Mesenchymal stem cell (in vitro differentiated cells and primary cell): ENCODE data around the gene PATE2.

ENCODE experiments used
- DNase-seq: peaks from one replicate; pipeline ENCODE4 v3.0.0-alpha.2; 2013
- H2AFZ ChIP-seq: one replicate; pipeline ENCODE4 v1.6.1; 2013; ENCODE audit warnings: low read depth, mild to moderate bottlenecking, control low read depth, inconsistent platforms, low read length, moderate library complexity
- H2AK5ac ChIP-seq: 2 replicates; pipeline ENCODE4 v1.6.1; 2013; ENCODE audit warnings: low read length, moderate library complexity, mild to moderate bottlenecking, inconsistent platforms; ENCODE audit not compliant: severe bottlenecking
- H2BK120ac ChIP-seq: one replicate; pipeline ENCODE4 v1.6.1; 2013; ENCODE audit warnings: low read depth, mild to moderate bottlenecking, inconsistent platforms, low read length, moderate library complexity
- H2BK12ac ChIP-seq, 2 experiments: one replicate each; pipeline ENCODE4 v1.6.1; 2013; ENCODE audit warnings: inconsistent platforms in 2 of 2, low read length in 2 of 2, mild to moderate bottlenecking in 2 of 2, moderate library complexity in 2 of 2, control low read depth in 1 of 2
- H2BK15ac ChIP-seq: one replicate; pipeline ENCODE4 v1.6.1; 2013; ENCODE audit warnings: mild to moderate bottlenecking, low read depth, inconsistent platforms; ENCODE audit not compliant: poor library complexity, severe bottlenecking
- H2BK5ac ChIP-seq: 2 replicates; pipeline ENCODE4 v1.6.1; 2013; ENCODE audit warnings: low read depth, mild to moderate bottlenecking, low read length, control low read depth, inconsistent platforms; ENCODE audit not compliant: poor library complexity, severe bottlenecking
- H3K14ac ChIP-seq, 2 experiments: one replicate each; pipeline ENCODE4 v1.6.1; 2013; ENCODE audit warnings: inconsistent platforms in 2 of 2, low read length in 2 of 2, control low read depth in 1 of 2, mild to moderate bottlenecking in 1 of 2, moderate library complexity in 1 of 2
- H3K18ac ChIP-seq, 2 experiments: one replicate each; pipeline ENCODE4 v1.6.1; 2013; ENCODE audit warnings: inconsistent platforms in 2 of 2, low read length in 2 of 2, control low read depth in 1 of 2, low read depth in 1 of 2, mild to moderate bottlenecking in 1 of 2
- H3K23ac ChIP-seq, 2 experiments: one replicate each; pipeline ENCODE4 v1.6.1; 2013; ENCODE audit warnings: inconsistent platforms in 2 of 2, low read length in 2 of 2, mild to moderate bottlenecking in 2 of 2, moderate library complexity in 2 of 2, control low read depth in 1 of 2
- H3K27ac ChIP-seq: 2 replicates; pipeline ENCODE4 v1.5.1; 2013; ENCODE audit warnings: mild to moderate bottlenecking, moderate library complexity, low read length, control low read depth, inconsistent platforms; ENCODE audit not compliant: poor library complexity, severe bottlenecking
- H3K27me3 ChIP-seq, 2 experiments: 2 replicates each; pipeline versions ENCODE4 v1.6.1 to v1.7.0; 2013; ENCODE audit warnings: low read length in 2 of 2, mild to moderate bottlenecking in 2 of 2, moderate library complexity in 2 of 2, control low read depth in 1 of 2, inconsistent platforms in 1 of 2; ENCODE audit not compliant: control insufficient read depth in 1 of 2, insufficient read depth in 1 of 2
- H3K36me3 ChIP-seq, 2 experiments: 2 replicates each; pipeline versions ENCODE4 v1.6.1 to v1.7.0; 2013; ENCODE audit warnings: low read length in 2 of 2, control low read depth in 1 of 2, inconsistent platforms in 1 of 2, low read depth in 1 of 2, mild to moderate bottlenecking in 1 of 2; ENCODE audit not compliant: insufficient read depth in 2 of 2, control insufficient read depth in 1 of 2
- H3K4ac ChIP-seq, 2 experiments: one replicate each; pipeline ENCODE4 v1.6.1; 2013; ENCODE audit warnings: inconsistent platforms in 2 of 2, low read length in 2 of 2, mild to moderate bottlenecking in 2 of 2, moderate library complexity in 2 of 2, control low read depth in 1 of 2, low read depth in 1 of 2
- H3K4me1 ChIP-seq: 2 replicates; pipeline ENCODE4 v1.6.1; 2013; ENCODE audit warnings: low read depth, low read length, control low read depth; ENCODE audit not compliant: control insufficient read depth, insufficient read depth
- H3K4me2 ChIP-seq: 2 replicates; pipeline ENCODE4 v1.6.1; 2013; ENCODE audit warnings: low read length, mild to moderate bottlenecking, inconsistent platforms; ENCODE audit not compliant: poor library complexity, severe bottlenecking
- H3K4me3 ChIP-seq, 2 experiments: 2 replicates each; pipeline versions ENCODE4 v1.5.1 to v1.7.0; 2013; ENCODE audit warnings: low read length in 2 of 2, mild to moderate bottlenecking in 2 of 2, control low read depth in 1 of 2, low read depth in 1 of 2; ENCODE audit not compliant: insufficient read depth in 1 of 2
- H3K79me1 ChIP-seq: replicated peaks from 2 replicates; pipeline ENCODE4 v1.6.1; 2013; ENCODE audit warnings: mild to moderate bottlenecking, control low read depth, low read length, inconsistent platforms; ENCODE audit not compliant: poor library complexity, severe bottlenecking
- H3K9ac ChIP-seq: 2 replicates; pipeline ENCODE4 v1.7.0; 2013; ENCODE audit warnings: mild to moderate bottlenecking, low read length, moderate library complexity
- H3K9me3 ChIP-seq: 2 replicates; pipeline ENCODE4 v1.7.0; 2013; ENCODE audit warnings: mild to moderate bottlenecking, low read length; ENCODE audit not compliant: control insufficient read depth
- H4K8ac ChIP-seq: one replicate; pipeline ENCODE4 v1.6.1; 2013; ENCODE audit warnings: inconsistent platforms, mild to moderate bottlenecking, low read length, moderate library complexity
- H4K91ac ChIP-seq: one replicate; pipeline ENCODE4 v1.6.1; 2013; ENCODE audit warnings: mild to moderate bottlenecking, low read length, inconsistent platforms
- WGBS: methylation state at CpG from one replicate; pipeline ENCODE4 v1.1.7; 2013; ENCODE audit warnings: mixed read lengths; 5-methylcytosine and 5-hydroxymethylcytosine counted together

PATE2 gene

GRCh38 chr11:125768336-125769046, 10.1 kb downstream of the PATE2 start:
- Histone ChIP-seq H4K91ac (no peak overlapping the region), H2BK120ac (no peak overlapping the region), H4K8ac (no peak overlapping the region), H3K18ac (no peak overlapping the region), H3K23ac (no peak overlapping the region), H3K9me3 (no peaks in the 10 kb centered on the region), H3K27me3 (peaks cover 12 to 31% of the 10 kb centered on the region in 2 experiments), H2BK5ac (no peak overlapping the region), H2AFZ (no peak overlapping the region), H3K27ac (no peak overlapping the region), H2BK12ac (no peak overlapping the region), H3K9ac (no peak overlapping the region), H3K4me1 (no peaks in the 10 kb centered on the region), H3K4ac (no peak overlapping the region), H3K4me3 (no peak overlapping the region), H3K14ac (no peak overlapping the region), H2BK15ac (no peak overlapping the region), H3K79me1 (no peaks in the 10 kb centered on the region), H3K36me3 (no peaks in the 10 kb centered on the region), H3K4me2 (no peak overlapping the region), H2AK5ac (no peak overlapping the region)
- DNase-seq, result no peak
- 57% methylated on average over 9 of the region's 10 CpGs for WGBS

GRCh38 chr11:125766251-125766650, 12.4 kb downstream of the PATE2 start:
- DNase-seq, result no peak
- H3K27me3 ChIP-seq, result peaks cover 12 to 26% of the 10 kb centered on the region in 2 experiments
- H2BK15ac ChIP-seq, result no peak overlapping the region
- no peaks in the 10 kb centered on the region for H3K9me3 ChIP-seq
- H4K8ac ChIP-seq, result no peak overlapping the region
- H3K4me2 ChIP-seq, result no peak overlapping the region
- no peak overlapping the region for H4K91ac ChIP-seq
- WGBS, result 56% methylated on average over 1 of the region's 1 CpG
- no peak overlapping the region for H2BK12ac ChIP-seq
- no peak overlapping the region for H2AK5ac ChIP-seq
- H3K4ac ChIP-seq, result no peak overlapping the region
- no peaks in the 10 kb centered on the region for H3K79me1 ChIP-seq
- no peak overlapping the region for H2BK5ac ChIP-seq
- H3K36me3 ChIP-seq, result no peaks in the 10 kb centered on the region
- H3K4me3 ChIP-seq, result no peak overlapping the region
- no peak overlapping the region for H3K9ac ChIP-seq
- H3K18ac ChIP-seq, result no peak overlapping the region
- no peak overlapping the region for H3K23ac ChIP-seq
- no peak overlapping the region for H3K14ac ChIP-seq
- no peak overlapping the region for H3K27ac ChIP-seq
- H2BK120ac ChIP-seq, result no peak overlapping the region
- no peak overlapping the region for H2AFZ ChIP-seq
- H3K4me1 ChIP-seq, result no peaks in the 10 kb centered on the region

- H3K14ac ChIP-seq, result no peak overlapping the region
- H3K79me1 ChIP-seq, result no peaks in the 10 kb centered on the region
- H2BK5ac ChIP-seq, result no peak overlapping the region
- H3K9me3 ChIP-seq, result no peaks in the 10 kb centered on the region
- H3K27me3 ChIP-seq, result peaks cover 3 to 11% of the 10 kb centered on the region in 2 experiments
- no peak overlapping the region for H2BK15ac ChIP-seq
- H3K4ac ChIP-seq, result no peak overlapping the region
- no peak overlapping the region for H2BK12ac ChIP-seq
- no peak overlapping the region for H2BK120ac ChIP-seq
- H4K91ac ChIP-seq, result no peak overlapping the region
- no peak overlapping the region for H3K9ac ChIP-seq
- no peak overlapping the region for H4K8ac ChIP-seq
- H2AK5ac ChIP-seq, result no peak overlapping the region
- H3K18ac ChIP-seq, result no peak overlapping the region
- H2AFZ ChIP-seq, result no peak overlapping the region
- no peak overlapping the region for H3K23ac ChIP-seq
- no peak overlapping the region for H3K4me3 ChIP-seq
- no peak for DNase-seq
- WGBS, result 88% methylated on average over 2 of the region's 2 CpGs
- H3K4me1 ChIP-seq, result no peaks in the 10 kb centered on the region
- H3K36me3 ChIP-seq, result no peaks in the 10 kb centered on the region
- H3K27ac ChIP-seq, result no peak overlapping the region
- H3K4me2 ChIP-seq, result no peak overlapping the region
These were observed 15.1 kb downstream of the PATE2 start for GRCh38 chr11:125763483-125763882.

- no peak overlapping the region for H4K8ac ChIP-seq
- H3K4me2 ChIP-seq, result no peak overlapping the region
- no peaks in the 10 kb centered on the region for H3K9me3 ChIP-seq
- H2AFZ ChIP-seq, result no peak overlapping the region
- WGBS, result no CpG with 5 or more reads among the region's 1 CpG
- H3K4me1 ChIP-seq, result no peaks in the 10 kb centered on the region
- no peak overlapping the region for H2BK12ac ChIP-seq
- no peak overlapping the region for H3K23ac ChIP-seq
- no peak overlapping the region for H3K9ac ChIP-seq
- no peaks in the 10 kb centered on the region for H3K36me3 ChIP-seq
- no peak overlapping the region for H3K4me3 ChIP-seq
- H4K91ac ChIP-seq, result no peak overlapping the region
- no peaks in the 10 kb centered on the region for H3K79me1 ChIP-seq
- no peak overlapping the region for H2BK15ac ChIP-seq
- no peak overlapping the region for H2AK5ac ChIP-seq
- no peak overlapping the region for H3K14ac ChIP-seq
- peaks cover 3 to 11% of the 10 kb centered on the region in 2 experiments for H3K27me3 ChIP-seq
- H2BK5ac ChIP-seq, result no peak overlapping the region
- no peak for DNase-seq
- no peak overlapping the region for H3K27ac ChIP-seq
- no peak overlapping the region for H3K4ac ChIP-seq
- no peak overlapping the region for H2BK120ac ChIP-seq
- H3K18ac ChIP-seq, result no peak overlapping the region
These were observed 16.2 kb downstream of the PATE2 start for GRCh38 chr11:125762445-125762844.
